RPMI8226 (cell line): Measurements from ENCODE around the gene ZNF892.

Experiments used
- DNase-seq: peaks from one replicate; pipeline ENCODE4 v3.0.0-alpha.2; 2015

Gene ZNF892

DNA sequence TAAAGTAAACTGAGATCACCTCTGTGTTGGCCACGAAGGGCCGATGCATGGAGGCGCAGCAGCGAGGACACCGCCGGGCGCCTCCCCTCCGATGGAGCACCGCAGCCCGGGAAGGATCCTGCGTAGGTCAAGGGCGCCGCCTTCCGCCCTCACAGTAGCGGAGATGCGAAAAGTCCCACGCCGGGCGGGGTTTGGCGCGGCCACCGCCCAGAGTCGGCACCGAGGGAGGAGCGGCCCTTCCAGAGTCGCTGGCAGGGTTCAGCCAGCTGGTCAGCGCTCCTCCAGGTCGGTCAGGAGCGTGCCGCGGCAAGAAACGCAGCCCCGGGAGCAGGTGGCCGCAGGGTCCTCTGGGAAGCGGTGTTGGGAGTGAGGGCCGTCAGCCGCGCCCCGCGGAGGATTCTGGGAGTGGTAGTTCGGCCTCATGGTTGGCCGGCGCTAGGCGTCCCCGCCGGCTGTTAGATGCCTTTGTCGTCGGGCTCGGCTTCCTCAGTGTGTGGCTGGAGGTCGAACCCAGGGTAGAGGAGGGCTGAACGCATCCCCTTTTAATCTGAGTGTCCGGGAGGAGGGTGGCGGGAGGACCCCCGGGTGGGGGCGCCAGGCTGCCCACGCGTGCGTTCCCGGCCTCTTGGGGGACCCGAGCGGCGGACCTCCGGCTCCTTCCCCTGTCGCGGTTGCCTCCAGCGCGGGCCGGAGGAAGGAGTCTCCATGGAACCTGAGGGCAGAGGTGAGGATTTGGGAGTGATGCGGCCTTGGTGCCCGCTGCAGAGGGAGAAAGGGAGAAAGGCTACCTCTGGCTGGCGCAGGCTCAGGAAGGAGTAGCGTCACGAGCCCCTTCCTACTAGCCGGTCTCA is at the start of gene ZNF892:
ZNF892 (plus strand) TSS at position 411 of the 851 bp plus-strand sequence; CDS start at position 706, 295 bp downstream.
- DNase-seq, result peak; percentile 88

GRCh38 chr2:95158441-95158840 is 48.9 kb upstream of the ZNF892 start:
- no peak for DNase-seq

DNA sequence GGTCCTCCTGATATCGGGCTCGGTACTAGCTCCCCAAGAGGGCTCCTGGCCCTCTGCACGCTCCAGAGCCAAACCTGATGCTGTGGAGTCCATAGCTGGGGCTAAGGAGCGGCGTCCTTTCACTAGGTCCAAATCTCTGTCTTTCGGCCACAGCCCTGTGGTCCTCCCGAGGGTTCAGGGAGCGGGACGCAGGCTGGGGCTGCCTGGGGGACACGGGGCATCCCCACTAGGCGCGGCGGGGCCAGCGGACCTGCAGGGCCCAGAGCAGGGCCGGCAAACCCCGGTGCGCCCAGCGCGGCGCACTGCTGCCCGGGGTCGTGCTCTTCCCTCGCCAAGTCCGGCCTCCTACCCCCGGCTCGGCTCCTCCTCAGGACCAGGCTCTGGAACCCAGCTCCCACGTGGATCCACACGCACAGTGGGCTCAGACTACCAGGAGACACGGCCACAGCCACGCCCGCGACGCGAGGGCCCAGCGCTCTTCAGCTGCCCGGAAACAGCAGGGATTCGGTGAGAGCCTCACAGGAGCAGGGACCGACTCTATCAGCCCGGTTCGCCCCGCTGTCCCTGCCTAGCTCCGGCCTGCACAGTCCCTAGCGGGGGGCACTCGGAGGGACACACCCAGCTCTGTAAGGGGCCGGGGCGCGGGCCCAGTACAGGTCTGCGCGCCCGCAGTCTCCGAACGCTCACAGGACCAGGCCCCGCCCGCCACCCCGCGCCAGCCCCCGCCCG is 48.3 kb upstream of the ZNF892 start:
- peak; percentile 23 for DNase-seq

DNA sequence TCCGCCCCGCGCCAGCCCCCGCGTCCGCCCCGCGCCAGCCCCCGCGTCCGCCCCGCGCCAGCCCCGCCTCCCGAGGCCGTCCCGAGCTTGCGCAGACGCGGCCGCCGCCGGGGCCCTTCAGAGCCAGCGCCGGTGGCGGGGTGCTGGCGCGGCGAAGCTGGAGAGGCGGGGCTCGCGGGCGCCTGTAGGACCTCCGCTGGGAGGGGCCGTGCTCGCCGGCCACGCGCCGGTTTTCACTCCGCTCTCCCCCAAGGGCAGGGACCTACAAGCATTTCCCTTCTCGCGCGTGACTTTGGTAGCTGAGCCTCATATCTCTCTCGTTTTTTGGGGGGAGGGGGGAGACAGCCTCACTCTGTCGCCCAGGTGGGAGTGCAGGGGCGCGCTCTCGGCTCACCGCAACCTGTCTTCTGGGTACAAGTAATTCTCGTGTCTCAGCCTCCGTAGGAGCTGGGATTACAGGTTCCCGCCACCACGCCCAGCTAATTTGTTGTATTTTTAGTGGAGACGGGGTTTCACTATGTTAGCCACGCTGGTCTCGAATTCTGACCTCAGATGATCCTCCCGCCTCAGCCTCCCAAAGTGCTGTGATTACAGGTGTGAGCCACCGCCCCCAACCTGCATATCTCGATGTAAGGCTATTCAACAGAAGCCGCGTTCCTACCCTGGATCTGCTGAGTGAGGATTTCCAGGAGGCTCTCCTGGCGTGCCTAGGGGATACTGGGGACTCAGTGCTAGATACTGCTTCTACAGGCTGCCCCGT is 47.5 kb upstream of the ZNF892 start, which contains the start of gene ZNF514:
ZNF514 (minus strand) TSS at position 159 of the 760 bp plus-strand sequence. CDS start 6,595 bp downstream, outside the sequence.
- DNase-seq, result peak; percentile 82

GRCh38 chr2:95165030-95165370 is 42.3 kb upstream of the ZNF892 start:
- no peak for DNase-seq

DNA sequence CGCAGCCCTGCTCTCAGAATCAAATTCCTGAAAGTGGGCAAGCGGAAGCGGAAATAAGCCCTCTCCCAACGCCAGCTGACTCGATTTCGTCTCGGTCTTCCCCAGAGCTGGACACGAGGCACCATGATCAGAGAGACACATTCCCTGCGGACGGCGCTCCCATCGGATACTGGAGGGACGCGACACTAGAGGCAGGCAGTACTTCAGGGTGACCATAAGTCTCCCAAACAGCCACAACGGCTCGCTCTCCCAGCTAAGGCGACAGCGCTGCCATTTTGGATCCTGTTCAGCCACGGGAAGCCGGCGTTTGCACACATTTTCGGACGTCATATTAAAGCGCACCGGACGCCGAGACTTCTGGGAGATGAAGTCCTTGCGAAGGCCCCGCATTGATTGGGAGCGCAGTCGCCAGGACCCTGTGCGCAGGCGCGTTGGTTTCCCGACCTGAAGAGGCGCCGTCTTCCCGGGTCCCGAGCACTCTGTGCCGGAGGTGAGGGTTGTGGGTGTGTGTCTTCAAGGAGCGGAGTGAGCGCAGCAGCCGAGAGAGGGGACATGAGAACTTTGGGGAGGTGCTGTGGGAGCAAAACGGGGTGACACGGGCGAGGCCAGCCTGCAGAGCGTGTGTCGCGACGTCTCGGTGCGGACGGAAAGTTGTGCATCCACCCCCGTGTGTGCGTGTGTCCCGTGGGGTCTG is 41.8 kb upstream of the ZNF892 start, which contains the start of gene ZNF2:
ZNF2 (plus strand) TSS at position 439 of the 694 bp plus-strand sequence. CDS start 10,418 bp downstream, outside the sequence.
- peak; percentile 98 for DNase-seq

- DNase-seq, result no peak
Measured at GRCh38 chr2:95166065-95166763, 41.1 kb upstream of the ZNF892 start.

GRCh38 chr2:95171902-95172301 is 35.4 kb upstream of the ZNF892 start:
- DNase-seq, result no peak

DNA sequence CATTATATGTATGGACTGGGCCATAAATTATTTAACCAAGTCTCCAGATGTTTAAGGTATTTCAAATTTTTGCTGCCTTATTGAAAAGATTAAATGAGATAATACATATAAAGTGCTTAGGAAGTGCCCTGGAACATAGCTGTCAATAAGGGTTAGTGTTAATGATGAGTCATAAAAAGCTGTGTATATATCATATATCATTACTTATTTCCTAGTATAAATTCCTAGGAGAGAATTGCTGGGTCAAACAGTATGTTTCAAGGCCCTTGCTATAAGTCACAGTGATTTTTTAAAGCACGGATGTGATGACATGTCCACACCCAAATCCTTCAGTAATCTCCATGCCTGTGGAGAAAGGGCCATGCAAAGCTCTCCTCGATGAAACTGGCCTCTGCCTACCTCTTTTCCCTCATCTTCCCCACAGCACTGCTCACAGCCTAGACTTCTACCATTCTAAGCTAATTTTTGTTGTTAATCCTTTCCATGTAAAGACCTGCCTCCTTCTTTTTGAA is 33.2 kb upstream of the ZNF892 start:
- no peak for DNase-seq

DNA sequence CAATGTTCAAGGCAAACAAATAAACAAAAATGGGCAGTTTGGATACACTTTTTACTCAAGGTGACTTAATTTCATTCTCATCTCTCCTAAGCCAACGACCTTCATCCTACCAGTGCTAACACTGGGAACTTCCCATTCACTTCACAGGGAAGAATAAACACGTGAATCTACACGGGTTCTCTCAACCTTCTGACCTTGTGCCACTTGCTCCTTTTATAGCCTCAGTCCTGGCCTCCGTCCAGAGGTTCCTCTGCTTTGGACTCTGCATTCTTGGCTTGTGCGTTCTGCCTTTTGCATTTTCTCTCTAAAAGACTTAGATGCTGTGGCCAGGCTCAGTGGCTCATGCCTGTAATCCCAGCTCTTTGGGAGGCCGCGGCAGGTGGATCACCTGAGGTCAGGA is 27.9 kb upstream of the ZNF892 start:
- no peak for DNase-seq

DNA sequence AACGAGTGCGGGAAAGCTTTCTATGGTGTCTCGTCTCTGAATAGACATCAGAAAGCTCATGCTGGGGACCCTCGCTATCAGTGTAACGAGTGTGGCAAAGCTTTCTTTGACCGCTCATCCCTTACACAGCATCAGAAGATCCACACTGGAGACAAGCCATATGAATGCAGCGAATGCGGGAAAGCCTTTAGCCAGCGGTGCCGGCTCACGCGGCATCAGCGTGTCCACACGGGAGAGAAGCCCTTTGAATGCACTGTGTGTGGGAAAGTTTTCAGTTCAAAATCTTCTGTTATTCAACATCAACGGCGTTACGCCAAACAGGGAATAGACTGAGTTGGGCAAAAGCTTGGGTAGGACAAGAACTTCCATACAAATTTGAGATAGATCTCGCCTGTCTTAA is 25.5 kb upstream of the ZNF892 start:
- no peak for DNase-seq

DNA sequence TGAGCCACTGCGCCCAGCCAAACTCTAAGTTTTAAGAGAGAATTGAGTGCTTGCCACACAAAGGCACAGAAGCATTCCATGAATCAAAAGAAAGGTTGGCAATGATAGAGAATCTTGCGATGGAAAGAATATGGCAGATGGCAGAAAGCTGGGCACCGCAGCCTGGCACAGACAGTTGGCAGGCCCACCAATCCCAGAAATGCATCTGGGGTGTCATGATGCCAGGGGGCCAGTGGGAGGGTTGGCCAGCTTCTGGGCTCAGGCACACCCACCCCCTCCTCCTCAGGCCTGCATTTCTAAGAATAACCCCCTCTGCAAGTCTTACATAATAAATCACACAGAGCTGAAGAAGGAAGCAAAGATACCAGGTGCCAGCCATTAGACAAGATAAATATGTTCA is 22.1 kb upstream of the ZNF892 start:
- DNase-seq, result no peak

DNA sequence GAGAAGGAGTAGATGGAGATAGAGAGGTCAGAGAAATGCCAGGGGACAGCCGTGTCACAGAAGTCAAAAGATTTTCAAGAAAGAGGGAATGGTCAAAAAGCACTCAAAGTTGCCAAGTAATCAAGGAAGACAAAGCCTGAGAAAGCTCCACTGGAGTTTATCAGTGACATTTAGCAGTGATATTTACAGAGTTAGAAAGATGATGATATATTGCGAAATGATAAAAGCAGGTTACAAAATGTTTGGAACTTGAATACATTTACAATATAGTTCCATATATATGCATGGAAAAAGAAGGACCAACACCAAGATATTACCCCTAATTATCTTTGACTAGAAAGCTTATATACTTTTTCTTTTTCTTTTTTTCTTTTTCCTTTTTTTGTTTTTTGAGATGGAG is 21.3 kb upstream of the ZNF892 start:
- no peak for DNase-seq

DNA sequence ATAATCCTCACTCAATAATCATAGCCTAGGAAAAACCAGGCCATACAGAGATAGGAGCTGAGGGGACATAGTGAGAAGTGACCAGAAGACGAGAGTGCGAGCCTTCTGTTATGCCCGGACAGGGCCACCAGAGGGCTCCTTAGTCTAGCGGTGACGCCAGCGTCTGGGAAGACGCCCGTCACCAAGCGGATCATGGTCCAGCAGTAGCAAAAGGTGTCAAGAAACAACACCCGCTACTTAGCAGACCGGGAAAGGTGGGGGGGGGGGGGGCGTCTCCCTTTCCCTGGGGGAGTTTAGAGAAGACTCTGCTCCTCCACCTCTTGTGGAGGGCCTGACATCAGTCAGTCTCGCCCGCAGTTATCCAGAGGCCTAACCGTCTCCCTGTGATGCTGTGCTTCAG is 14.4 kb upstream of the ZNF892 start:
- peak; percentile 42 for DNase-seq

GRCh38 chr2:95203911-95204310 is 3.4 kb upstream of the ZNF892 start:
- DNase-seq, result no peak

DNA sequence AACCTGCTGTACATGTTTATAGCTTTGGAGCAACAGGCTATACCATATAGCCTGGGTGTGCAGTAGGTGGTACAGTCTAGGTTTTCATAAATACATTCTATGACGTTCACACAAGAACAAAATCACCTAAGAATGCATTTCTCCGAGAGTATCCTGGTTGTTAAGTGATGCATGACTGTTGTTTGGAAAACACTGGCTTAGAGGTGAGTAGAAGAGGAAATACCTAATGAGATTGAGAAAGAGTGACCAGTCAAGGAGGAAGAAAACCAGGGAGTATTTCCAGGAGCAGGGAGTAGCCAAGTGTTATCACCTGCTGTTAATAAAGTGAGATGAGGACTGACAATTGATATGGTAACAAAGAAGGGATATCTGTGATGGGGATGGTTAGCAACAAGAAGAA is 2.9 kb upstream of the ZNF892 start:
- DNase-seq, result no peak

DNA sequence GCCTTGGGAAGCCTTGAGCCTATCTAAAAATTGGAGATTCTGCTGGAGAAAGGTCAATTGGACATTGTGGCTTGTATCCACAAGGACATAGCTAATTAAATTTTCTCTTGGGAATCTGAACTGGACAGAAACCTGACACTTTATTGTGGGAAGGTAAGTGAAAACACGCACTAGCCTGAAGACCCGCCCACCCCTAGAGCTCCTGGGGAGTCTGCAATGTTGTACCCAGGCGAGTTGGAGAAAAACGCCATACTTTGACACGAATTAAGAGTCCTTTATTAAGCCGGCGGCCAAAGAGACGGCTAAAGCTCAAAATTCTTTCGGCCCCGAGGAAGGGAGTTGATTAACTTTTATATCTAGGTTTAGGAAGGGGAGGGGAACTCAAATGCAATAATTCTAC is 1.2 kb upstream of the ZNF892 start:
- no peak for DNase-seq

DNA sequence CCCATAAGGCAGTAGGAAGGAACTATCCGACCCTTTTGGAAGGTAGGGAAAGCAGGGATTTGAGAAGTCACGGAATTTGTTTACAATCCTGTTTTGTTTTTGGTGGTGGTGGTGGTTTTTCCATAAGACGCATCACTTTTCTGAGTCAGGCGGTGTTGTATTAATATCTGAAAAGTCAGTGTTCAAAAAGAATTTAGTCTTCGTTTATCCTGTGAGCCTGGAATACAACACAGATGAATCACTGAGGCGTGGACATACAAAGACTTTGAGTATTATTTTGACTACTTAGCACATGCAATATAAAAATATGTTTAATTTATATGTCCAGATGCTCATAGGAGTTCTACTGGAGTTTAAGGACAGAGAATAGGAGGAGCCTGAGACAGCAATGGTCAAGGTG is 785 bp downstream of the ZNF892 start:
- no peak for DNase-seq

DNA sequence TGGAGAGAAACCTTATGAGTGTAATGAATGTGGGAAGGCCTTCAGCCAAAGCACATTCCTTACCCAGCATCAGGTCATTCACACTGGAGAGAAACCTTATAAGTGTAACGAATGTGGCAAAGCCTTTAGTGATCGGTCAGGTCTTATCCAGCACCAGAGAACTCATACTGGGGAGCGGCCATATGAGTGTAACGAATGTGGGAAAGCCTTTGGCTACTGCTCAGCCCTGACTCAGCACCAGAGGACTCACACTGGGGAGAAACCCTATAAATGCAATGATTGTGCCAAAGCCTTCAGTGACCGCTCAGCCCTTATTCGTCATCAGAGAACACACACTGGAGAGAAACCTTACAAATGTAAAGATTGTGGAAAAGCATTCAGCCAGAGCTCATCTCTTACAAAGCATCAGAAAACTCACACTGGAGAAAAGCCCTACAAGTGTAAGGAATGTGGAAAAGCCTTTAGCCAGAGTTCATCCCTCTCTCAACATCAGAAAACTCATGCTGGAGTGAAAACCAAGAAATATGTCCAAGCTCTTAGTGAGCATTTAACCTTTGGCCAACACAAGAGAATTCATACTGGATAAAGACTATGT is 7.8 kb downstream of the ZNF892 start:
- DNase-seq, result no peak

GRCh38 chr2:95220449-95220848 is 13.1 kb downstream of the ZNF892 start:
- no peak for DNase-seq

- no peak for DNase-seq
Measured at GRCh38 chr2:95225658-95226057, 18.3 kb downstream of the ZNF892 start.
